22Rv1 (cell line): Measurements from ENCODE around the gene COX8A.

Source experiments
- H3K27ac ChIP-seq: fragments of 450-650 bp; 2 replicates; pipeline ENCODE4 v1.5.1; 2017
- ZFX ChIP-seq: fragments of 450-650 bp; IDR thresholded peaks from 2 replicates; pipeline ENCODE4 v1.6.1; 2017; ENCODE audit warnings: antibody characterized with exemption, borderline replicate concordance
- TF ChIP-seq, protein P1 (sequence below): fragments of 450-650 bp; IDR thresholded peaks from 2 replicates; pipeline ENCODE4 v1.5.1; 2017; ENCODE audit warnings: mild to moderate bottlenecking

COX8A gene

DNA sequence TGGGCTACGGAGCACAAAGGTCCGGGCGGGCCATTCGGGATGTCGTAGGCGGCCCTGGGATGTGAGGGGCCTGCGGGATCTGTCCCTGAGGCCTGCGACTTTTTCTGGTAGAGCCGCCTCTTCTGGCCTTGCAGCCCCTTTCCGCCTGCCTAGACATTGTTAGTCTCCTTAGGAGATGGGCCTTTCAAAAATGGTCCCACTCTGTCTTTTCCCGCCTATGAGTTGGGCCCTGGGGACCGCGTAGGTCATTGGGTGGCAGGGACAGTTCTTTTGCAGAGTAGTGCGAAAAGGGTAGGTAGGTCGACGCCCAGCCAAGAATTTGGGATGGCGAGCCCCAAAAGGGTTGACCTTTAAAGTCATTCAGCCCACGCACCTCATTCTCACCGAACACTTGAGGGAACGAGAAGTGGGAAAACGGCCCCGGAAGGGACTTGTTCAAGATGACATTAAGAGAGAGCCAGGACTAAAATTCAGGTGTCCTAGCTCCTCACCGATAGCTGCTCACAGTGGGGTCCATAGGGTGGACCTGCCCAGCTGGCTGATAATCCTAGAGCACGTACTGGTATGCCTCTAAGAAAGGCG lies 12.6 kb downstream of the COX8A start:
- TF ChIP-seq ZFX = no peak
- TF ChIP-seq, protein P1, sequence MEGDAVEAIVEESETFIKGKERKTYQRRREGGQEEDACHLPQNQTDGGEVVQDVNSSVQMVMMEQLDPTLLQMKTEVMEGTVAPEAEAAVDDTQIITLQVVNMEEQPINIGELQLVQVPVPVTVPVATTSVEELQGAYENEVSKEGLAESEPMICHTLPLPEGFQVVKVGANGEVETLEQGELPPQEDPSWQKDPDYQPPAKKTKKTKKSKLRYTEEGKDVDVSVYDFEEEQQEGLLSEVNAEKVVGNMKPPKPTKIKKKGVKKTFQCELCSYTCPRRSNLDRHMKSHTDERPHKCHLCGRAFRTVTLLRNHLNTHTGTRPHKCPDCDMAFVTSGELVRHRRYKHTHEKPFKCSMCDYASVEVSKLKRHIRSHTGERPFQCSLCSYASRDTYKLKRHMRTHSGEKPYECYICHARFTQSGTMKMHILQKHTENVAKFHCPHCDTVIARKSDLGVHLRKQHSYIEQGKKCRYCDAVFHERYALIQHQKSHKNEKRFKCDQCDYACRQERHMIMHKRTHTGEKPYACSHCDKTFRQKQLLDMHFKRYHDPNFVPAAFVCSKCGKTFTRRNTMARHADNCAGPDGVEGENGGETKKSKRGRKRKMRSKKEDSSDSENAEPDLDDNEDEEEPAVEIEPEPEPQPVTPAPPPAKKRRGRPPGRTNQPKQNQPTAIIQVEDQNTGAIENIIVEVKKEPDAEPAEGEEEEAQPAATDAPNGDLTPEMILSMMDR = no peak
- peak overlapping the region; percentile 90 for H3K27ac ChIP-seq

DNA sequence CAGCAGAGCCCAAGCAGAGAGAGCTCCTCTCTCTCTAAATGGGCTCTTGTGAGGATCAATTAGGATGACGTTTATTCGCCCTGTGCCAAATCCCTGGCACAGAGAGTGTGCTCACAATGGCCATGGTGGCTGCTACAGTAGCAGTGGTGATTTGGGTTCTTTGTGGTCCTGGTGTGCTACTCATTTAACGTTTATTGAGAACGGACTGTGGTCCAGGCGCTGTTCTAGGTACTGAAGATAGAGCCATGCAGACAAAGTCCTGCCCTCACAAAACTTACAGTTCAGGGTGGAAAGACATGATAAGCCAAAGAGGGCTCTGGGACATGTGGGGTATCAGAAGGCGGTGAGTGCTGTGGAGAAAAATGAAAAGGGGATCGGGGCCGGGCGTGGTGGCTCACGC lies 17.1 kb downstream of the COX8A start:
- no peak overlapping the region for H3K27ac ChIP-seq
- TF ChIP-seq, protein P1 = no peak
- no peak for TF ChIP-seq ZFX

DNA sequence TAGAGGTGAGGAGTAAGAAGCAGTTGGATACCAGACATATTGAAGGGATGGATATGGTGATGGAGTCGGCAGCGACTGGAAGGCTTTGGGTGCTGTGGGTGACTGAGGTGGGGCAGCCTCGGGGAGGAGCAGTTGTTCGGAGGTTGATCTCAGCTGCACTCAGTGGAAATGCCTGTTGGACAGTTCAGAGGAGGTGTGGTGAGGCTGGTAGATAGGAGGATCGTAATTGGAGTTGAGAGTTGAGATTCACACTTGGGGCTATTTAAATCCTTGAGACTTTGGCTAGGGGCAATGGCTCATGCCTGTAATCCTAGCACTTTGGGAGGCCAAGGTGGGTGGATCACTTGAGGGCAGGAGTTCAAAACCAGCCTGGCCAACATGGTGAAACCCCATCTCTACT lies 18.7 kb downstream of the COX8A start:
- TF ChIP-seq, protein P1 = no peak
- no peak for TF ChIP-seq ZFX
- H3K27ac ChIP-seq = 0 out of 2 replicates have a peak overlapping the region, but pooled peaks have one; percentile 18

DNA sequence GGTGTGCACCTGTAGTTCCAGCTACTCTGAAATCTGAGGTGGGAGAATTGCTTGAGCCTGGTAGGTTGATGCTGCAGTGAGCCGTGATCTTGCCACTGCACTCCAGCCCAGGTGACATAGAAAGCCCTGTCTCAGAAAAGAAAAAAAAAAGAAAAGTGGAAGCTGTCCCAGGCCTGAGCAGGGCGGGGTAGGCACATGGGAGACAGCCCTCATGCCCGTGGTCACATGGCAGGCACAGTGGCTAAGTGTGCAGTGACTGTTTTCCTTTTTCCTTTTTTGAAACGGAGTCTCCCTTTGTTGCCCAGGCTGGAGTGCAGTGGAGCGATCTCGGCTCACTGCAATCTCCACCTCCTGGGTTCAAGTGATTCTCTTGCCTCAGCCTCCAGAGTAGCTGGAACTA lies 19.6 kb downstream of the COX8A start:
- peak overlapping the region; percentile 18; the same call in 1 of the 2 replicates for H3K27ac ChIP-seq
- no peak for TF ChIP-seq ZFX

DNA sequence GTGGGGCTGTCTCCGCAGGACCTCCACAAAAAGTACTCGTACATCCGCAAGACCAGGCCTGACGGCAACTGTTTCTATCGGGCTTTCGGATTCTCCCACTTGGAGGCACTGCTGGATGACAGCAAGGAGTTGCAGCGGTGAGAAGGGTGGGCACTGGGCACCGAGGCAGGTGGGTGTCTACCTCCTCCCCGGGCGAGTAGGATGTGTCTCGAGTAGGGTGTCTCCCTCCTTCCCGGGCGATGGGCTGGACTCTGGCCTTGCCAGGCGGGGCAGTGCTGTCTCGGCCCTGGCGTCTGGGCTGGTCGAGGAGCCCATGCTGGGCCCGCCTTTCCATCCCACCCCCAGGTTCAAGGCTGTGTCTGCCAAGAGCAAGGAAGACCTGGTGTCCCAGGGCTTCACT lies 22.1 kb downstream of the COX8A start:
- TF ChIP-seq, protein P1 = no peak
- no peak for TF ChIP-seq ZFX
- no peak overlapping the region; the same call in 1 of the 2 replicates for H3K27ac ChIP-seq

DNA sequence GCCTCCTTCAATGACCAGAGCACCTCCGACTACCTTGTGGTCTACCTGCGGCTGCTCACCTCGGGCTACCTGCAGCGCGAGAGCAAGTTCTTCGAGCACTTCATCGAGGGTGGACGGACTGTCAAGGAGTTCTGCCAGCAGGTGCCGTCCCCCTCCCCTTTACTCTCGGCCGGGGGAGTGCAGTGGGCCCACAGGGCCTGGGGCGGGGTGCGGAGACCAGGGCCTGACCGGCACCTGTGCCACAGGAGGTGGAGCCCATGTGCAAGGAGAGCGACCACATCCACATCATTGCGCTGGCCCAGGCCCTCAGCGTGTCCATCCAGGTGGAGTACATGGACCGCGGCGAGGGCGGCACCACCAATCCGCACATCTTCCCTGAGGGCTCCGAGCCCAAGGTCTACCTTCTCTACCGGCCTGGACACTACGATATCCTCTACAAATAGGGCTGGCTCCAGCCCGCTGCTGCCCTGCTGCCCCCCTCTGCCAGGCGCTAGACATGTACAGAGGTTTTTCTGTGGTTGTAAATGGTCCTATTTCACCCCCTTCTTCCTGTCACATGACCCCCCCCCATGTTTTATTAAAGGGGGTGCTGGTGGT lies 22.8 kb downstream of the COX8A start:
- peak overlapping the region; percentile 71; the same call in 1 of the 2 replicates for H3K27ac ChIP-seq
- TF ChIP-seq, protein P1 = no peak
- TF ChIP-seq ZFX = no peak

DNA sequence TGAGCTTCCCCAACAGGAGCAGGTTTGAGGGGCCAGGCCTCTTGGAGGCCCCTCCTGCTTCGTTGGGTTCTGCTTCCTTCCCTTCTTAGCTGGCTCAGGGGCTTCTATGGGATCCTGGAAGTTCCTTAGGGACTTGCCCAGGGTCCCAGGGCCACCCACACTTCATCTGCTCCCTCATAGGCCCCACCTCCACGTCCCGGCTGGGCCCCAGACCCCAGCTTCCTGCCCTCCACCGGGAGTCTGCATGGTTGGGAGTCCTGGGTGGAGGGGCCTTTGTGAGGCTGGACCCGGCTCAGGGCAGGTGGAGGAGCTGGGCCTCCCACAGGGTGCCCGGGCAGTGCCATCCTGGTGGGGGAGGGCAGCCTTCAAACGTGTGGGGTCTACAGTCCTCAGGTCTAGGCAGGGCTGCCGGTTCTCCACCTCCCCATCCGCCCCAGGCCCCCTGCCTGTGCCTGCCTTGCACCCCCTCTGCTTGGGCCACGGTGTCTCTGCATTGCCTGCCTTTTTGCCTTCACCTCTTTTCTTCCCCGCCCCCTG lies 23.4 kb downstream of the COX8A start:
- H3K27ac ChIP-seq = peak overlapping the region; percentile 71
- TF ChIP-seq, protein P1 = no peak
- TF ChIP-seq ZFX = no peak
